ENCODE results near the gene BBS12.

BBS12 gene

DNA sequence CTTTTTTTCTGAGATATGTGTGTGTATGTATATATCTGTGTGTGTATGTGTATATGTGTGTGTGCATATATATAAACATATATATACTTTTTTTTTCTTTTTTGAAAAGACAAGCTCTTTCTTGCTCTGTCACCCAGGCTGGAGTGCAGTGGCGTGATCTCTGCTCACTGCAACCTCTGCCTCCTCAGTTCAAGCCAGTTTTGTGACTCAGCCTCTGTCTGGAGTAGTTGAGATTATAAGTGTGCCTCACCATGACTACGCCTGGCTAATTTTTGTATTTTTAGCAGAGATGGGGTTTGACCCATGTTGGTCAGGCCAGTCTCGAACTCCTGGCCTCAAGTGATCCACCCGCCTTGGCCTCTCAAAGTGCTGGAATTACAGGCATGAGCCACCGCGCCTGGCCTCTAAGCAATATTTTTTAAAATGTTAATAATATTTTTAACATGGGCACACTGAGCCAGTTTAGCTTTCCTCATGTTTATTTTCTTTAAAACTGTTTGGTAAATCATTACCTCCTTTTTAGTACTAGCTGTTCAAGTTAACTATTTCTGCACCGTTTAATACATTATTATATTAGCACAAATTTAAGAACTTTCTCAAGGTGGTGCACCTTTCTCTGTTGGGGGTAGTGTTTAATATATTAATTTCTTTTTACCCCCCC, 33.3 kb downstream of the BBS12 start:
- no peaks in the 10 kb centered on the region for H3K27me3 ChIP-seq (ENCODE audit: insufficient read depth, low read length)
- H3K4me1 ChIP-seq (ENCODE audit: insufficient read depth, low read length), result peaks cover 24% of the 10 kb centered on the region
- no peaks in the 10 kb centered on the region for H3K9me3 ChIP-seq (ENCODE audit: insufficient read depth, low read depth, low read length)
- H3K27ac ChIP-seq (ENCODE audit: low read depth, low read length), result no peak overlapping the region
- WGBS, result 96% methylated on average over 6 of the region's 7 CpGs
- H3K9ac ChIP-seq (ENCODE audit: low read depth, low read length), result no peak overlapping the region
- no peak overlapping the region for H3K4me3 ChIP-seq (ENCODE audit: low read length)
- no peaks in the 10 kb centered on the region for H3K36me3 ChIP-seq (ENCODE audit: insufficient read depth, low read length)

DNA sequence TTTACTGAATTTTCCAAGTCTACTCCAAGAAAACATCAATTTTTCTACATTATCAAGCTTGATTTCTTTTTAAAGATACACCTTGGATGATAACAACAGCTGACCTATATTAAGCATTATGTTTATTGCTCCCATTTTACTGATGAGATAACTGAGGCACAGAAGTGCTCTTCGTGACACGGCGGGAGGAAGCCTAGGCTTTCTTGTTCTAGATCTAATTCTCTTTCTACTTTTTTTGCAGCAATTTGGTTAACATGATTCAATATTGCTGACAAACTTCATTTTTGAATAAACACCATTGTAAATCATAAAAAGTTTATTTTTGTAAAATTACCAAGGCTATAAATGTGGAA, 33.8 kb downstream of the BBS12 start:
- no peak overlapping the region for H3K27ac ChIP-seq (ENCODE audit: low read depth, low read length)
- H3K4me3 ChIP-seq (ENCODE audit: low read length), result no peak overlapping the region
- no peaks in the 10 kb centered on the region for H3K27me3 ChIP-seq (ENCODE audit: insufficient read depth, low read length)
- peaks cover 24% of the 10 kb centered on the region for H3K4me1 ChIP-seq (ENCODE audit: insufficient read depth, low read length)
- 98% methylated on average over 3 of the region's 3 CpGs for WGBS
- H3K36me3 ChIP-seq (ENCODE audit: insufficient read depth, low read length), result no peaks in the 10 kb centered on the region
- H3K9me3 ChIP-seq (ENCODE audit: insufficient read depth, low read depth, low read length), result no peaks in the 10 kb centered on the region
- no peak overlapping the region for H3K9ac ChIP-seq (ENCODE audit: low read depth, low read length)

DNA sequence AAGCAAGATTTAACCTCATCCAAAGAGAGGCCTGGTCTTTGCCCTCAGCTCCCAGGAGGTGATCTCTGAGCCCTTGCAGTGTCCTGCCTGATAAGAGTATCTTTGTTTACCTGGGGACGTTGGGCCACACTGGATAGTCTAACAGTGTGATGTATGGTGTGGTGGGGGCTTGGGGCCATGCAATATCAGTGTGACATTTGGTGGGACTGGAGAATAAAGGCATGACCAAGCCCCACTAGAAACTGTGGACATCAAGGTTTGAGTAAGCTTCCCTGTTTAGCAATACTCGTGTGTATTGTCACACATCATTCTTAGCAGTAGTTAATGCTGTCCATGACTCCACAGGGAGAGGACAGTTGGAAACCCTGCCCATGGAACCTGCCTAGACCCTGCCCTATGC, 34.4 kb downstream of the BBS12 start:
- Histone ChIP-seq H3K36me3 (ENCODE audit: insufficient read depth, low read length) (no peaks in the 10 kb centered on the region), H3K4me3 (ENCODE audit: low read length) (no peak overlapping the region), H3K9me3 (ENCODE audit: insufficient read depth, low read depth, low read length) (no peaks in the 10 kb centered on the region), H3K4me1 (ENCODE audit: insufficient read depth, low read length) (peaks cover 24% of the 10 kb centered on the region), H3K27ac (ENCODE audit: low read depth, low read length) (no peak overlapping the region), H3K9ac (ENCODE audit: low read depth, low read length) (no peak overlapping the region), H3K27me3 (ENCODE audit: insufficient read depth, low read length) (no peaks in the 10 kb centered on the region)
- 77% methylated on average over 2 of the region's 2 CpGs for WGBS

DNA sequence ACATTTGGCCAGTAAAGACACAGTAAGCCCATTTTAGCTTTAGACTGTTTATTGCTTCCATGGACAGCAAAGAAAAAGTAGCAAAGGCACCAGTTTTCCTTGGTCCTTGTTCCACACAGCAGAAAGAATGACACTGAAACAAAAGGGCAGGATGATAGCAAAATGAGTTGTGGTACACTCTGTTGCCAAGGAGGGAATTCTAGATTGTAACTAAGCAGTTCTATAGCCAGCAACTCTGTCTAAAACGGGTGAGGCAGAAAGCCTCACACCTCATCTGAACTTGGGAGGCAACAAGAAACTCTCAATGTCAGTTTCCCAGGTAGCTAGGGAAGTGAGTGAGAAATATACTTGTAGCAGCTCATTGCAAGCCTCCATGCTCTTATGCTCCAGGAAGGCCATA, 39.2 kb downstream of the BBS12 start:
- Histone ChIP-seq H3K27me3 (ENCODE audit: insufficient read depth, low read length) (no peaks in the 10 kb centered on the region), H3K36me3 (ENCODE audit: insufficient read depth, low read length) (no peaks in the 10 kb centered on the region), H3K4me1 (ENCODE audit: insufficient read depth, low read length) (peaks cover 10% of the 10 kb centered on the region; the same call in 1 of the 2 replicates), H3K4me3 (ENCODE audit: low read length) (no peak overlapping the region), H3K27ac (ENCODE audit: low read depth, low read length) (no peak overlapping the region), H3K9ac (ENCODE audit: low read depth, low read length) (no peak overlapping the region), H3K9me3 (ENCODE audit: insufficient read depth, low read depth, low read length) (no peaks in the 10 kb centered on the region)
- WGBS, result 89% methylated on average over 1 of the region's 1 CpG

DNA sequence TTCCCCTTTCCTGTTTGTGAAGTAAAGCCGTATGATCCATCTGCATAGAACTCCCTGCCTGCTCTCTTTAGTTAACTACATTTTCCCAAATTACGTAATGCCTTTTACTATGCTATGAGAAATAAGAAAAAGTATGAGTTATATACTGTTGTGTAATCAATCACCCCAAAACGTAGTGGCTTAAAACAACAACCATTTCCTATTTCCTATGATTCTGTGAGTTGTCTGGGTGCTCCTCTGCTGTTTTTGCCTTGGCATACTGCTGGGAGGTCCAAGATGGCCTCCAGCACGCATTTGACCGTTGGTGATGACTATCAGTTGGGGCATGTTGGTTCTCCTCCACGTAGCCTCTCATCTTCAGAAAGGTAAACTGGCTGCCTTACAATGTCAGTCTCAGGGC, 39.8 kb downstream of the BBS12 start:
- Histone ChIP-seq H3K9ac (ENCODE audit: low read depth, low read length) (no peak overlapping the region), H3K27ac (ENCODE audit: low read depth, low read length) (no peak overlapping the region), H3K4me3 (ENCODE audit: low read length) (no peak overlapping the region), H3K4me1 (ENCODE audit: insufficient read depth, low read length) (peaks cover 15% of the 10 kb centered on the region; the same call in 1 of the 2 replicates), H3K27me3 (ENCODE audit: insufficient read depth, low read length) (no peaks in the 10 kb centered on the region), H3K36me3 (ENCODE audit: insufficient read depth, low read length) (no peaks in the 10 kb centered on the region), H3K9me3 (ENCODE audit: insufficient read depth, low read depth, low read length) (no peaks in the 10 kb centered on the region)
- WGBS, result 82% methylated on average over 5 of the region's 6 CpGs

DNA sequence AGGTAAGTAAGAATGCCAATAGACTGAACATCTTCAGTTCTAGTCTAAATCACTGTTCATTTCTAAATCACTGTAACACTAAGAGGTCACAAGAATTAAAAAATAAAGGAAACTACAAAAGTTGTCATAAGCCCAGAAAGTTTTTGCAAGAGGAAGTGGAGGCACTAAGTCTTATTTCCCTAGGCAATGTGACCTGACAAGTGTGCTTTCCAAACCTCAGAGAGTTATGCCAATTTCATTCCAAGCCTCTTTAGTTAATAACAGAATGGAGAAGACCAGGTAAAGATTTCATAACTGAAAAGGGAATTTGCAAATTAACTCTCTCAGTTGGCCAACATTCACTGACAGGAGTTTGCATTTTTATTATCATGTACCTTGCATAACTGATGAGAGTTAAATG, 40.5 kb downstream of the BBS12 start:
- no peak overlapping the region for H3K27ac ChIP-seq (ENCODE audit: low read depth, low read length)
- no peaks in the 10 kb centered on the region for H3K27me3 ChIP-seq (ENCODE audit: insufficient read depth, low read length)
- no peaks in the 10 kb centered on the region for H3K36me3 ChIP-seq (ENCODE audit: insufficient read depth, low read length)
- peaks cover 15% of the 10 kb centered on the region; the same call in 1 of the 2 replicates for H3K4me1 ChIP-seq (ENCODE audit: insufficient read depth, low read length)
- H3K4me3 ChIP-seq (ENCODE audit: low read length), result no peak overlapping the region
- H3K9me3 ChIP-seq (ENCODE audit: insufficient read depth, low read depth, low read length), result no peaks in the 10 kb centered on the region
- H3K9ac ChIP-seq (ENCODE audit: low read depth, low read length), result no peak overlapping the region

DNA sequence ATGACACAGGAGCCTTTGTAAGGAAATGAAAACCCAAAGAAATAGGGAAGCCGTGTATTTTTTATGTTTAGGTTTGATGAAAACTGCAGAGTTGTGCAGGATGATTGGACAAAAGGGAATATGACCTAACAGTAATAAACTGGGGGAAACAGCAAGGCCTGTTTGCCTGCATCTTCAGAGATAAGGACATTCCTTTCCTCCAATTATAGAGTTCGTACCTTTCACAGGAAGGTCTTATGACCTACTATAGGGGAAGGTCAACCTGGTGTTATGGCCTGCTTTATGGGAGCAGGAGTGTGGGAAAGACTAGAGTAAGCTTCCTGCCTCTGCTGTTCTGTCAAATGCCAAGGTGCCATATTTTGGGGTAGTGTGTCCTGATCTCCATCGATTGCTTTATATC, 42.5 kb downstream of the BBS12 start:
- no peak overlapping the region for H3K4me3 ChIP-seq (ENCODE audit: low read length)
- no peaks in the 10 kb centered on the region for H3K9me3 ChIP-seq (ENCODE audit: insufficient read depth, low read depth, low read length)
- WGBS, result 89% methylated on average over 2 of the region's 3 CpGs
- no peak overlapping the region for H3K27ac ChIP-seq (ENCODE audit: low read depth, low read length)
- no peak overlapping the region for H3K9ac ChIP-seq (ENCODE audit: low read depth, low read length)
- H3K27me3 ChIP-seq (ENCODE audit: insufficient read depth, low read length), result no peaks in the 10 kb centered on the region
- no peaks in the 10 kb centered on the region for H3K36me3 ChIP-seq (ENCODE audit: insufficient read depth, low read length)
- H3K4me1 ChIP-seq (ENCODE audit: insufficient read depth, low read length), result peaks cover 12% of the 10 kb centered on the region

DNA sequence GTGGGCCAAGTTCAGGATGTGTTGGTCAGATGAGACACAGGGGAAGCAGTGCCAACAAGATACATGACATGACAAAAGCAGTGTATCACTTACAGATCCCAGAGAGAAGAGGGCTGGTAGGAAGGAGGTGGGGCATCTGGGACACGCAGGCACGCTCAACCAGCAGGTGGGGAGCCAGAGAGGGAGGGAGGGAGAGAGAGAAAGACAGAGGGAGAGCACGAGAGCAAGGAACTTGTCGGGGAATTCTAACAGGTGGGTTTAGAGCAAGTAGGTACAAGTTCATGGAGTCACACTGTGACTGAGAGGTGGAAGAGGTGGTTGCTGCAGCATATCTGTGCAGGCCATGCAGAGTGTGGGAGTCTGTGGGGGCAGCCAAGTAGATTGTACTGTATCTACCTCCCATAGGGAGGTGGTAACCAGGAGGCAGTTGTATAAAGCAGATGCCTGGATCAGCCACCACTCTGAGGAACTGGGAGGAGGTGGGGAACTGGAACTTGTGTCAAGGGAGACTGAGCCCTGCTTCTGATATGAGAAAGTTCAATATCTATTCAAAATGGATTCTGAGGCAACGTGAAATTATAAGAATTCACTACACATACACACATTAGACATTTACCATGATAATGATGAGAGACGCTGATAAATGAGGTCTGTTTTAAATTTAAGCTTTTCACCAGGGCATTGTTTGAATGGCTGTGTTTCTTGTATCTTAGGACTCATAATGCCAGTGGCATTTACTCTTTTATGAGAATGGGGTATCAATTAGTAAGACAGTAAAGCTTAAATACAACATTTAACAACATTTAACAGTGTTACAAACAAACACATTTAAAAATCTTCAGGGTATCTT, 43.7 kb downstream of the BBS12 start:
- Histone ChIP-seq H3K36me3 (ENCODE audit: insufficient read depth, low read length) (no peaks in the 10 kb centered on the region), H3K4me1 (ENCODE audit: insufficient read depth, low read length) (peaks cover 23% of the 10 kb centered on the region), H3K27me3 (ENCODE audit: insufficient read depth, low read length) (no peaks in the 10 kb centered on the region), H3K27ac (ENCODE audit: low read depth, low read length) (no peak overlapping the region), H3K9me3 (ENCODE audit: insufficient read depth, low read depth, low read length) (no peaks in the 10 kb centered on the region), H3K4me3 (ENCODE audit: low read length) (no peak overlapping the region), H3K9ac (ENCODE audit: low read depth, low read length) (no peak overlapping the region)
- 60% methylated on average over 5 of the region's 6 CpGs for WGBS

DNA sequence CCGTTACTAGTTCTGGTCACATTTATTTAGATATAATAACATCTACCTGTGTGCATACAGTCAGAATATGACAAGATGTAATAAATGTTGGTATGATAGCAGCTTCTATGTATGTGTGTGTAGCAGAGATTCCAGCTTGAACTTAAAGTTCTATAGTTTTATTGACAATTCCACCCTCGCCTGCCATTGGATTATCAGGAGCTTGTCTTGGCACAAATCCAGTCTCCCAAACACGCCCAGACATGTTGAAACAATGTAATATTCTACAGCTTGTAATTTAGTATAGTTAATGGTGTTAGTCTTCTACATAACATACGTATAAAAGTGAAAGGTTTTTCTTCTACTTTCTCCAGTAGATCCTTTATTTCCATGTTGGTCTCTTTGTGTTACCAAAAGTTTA, 44.4 kb downstream of the BBS12 start:
- no peaks in the 10 kb centered on the region for H3K27me3 ChIP-seq (ENCODE audit: insufficient read depth, low read length)
- no peak overlapping the region for H3K4me3 ChIP-seq (ENCODE audit: low read length)
- no peaks in the 10 kb centered on the region for H3K9me3 ChIP-seq (ENCODE audit: insufficient read depth, low read depth, low read length)
- 86% methylated on average over 1 of the region's 4 CpGs for WGBS
- H3K27ac ChIP-seq (ENCODE audit: low read depth, low read length), result no peak overlapping the region
- no peaks in the 10 kb centered on the region for H3K36me3 ChIP-seq (ENCODE audit: insufficient read depth, low read length)
- H3K4me1 ChIP-seq (ENCODE audit: insufficient read depth, low read length), result peaks cover 30% of the 10 kb centered on the region
- H3K9ac ChIP-seq (ENCODE audit: low read depth, low read length), result no peak overlapping the region

DNA sequence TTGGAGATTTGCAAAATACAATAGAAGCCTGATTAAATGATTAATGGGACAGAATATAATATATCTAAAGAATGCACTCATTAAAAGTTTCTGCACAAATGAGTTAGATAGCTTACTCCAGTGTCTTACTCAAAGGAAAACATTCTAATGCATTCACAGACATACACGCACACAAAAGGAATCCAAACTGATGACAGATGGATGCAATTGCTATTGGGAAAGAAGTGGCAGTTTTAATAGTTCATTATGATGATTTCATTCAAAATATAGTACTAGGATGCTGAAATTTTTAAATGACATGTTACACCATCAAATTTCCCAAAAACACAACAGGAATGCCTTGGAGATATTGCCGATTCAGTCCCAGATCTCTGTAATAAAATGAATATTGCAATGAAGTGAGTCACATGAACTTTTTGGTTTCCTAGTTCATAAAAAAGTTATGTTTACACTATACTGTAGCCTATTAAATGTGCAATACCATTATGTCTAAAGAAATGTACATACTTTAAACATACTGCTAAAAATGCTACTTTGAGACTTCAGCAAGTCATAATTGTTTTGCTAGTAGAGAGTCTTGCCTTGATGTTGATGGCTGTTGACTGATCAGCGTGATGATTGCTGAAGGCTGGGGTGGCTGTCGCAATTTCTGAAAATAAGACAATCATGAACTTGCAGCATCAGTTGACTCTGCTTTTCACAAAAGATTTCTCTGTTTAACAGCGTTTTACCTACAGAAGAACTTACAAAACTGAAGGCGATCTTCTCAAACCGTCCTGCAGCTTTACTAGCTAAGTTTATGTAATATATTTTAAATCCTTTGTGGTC, 45.6 kb downstream of the BBS12 start:
- no peaks in the 10 kb centered on the region for H3K36me3 ChIP-seq (ENCODE audit: insufficient read depth, low read length)
- 96% methylated on average over 6 of the region's 7 CpGs for WGBS
- no peak overlapping the region for H3K27ac ChIP-seq (ENCODE audit: low read depth, low read length)
- no peaks in the 10 kb centered on the region for H3K9me3 ChIP-seq (ENCODE audit: insufficient read depth, low read depth, low read length)
- H3K4me1 ChIP-seq (ENCODE audit: insufficient read depth, low read length), result peaks cover 37% of the 10 kb centered on the region
- no peaks in the 10 kb centered on the region for H3K27me3 ChIP-seq (ENCODE audit: insufficient read depth, low read length)
- H3K9ac ChIP-seq (ENCODE audit: low read depth, low read length), result no peak overlapping the region
- no peak overlapping the region for H3K4me3 ChIP-seq (ENCODE audit: low read length)

DNA sequence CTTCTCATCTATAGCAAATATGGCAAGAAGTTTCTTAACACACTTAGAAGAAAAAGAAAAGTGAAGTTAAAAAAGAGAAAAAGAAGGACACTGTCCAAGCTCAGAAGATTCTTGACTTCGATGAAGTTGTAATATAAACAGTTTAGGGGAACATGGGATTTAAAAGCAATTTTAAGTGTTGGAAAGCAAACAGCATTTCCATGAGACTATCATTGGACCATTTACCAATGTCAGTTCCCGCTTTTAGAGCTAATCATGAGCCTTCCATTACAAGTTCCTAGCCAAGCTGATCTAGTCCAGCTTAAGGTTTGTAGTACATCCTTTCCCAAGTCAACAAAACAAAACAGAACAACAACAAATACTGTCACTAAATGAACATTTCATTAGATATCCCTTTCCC, 49.0 kb downstream of the BBS12 start:
- no peak overlapping the region for H3K9ac ChIP-seq (ENCODE audit: low read depth, low read length)
- H3K27me3 ChIP-seq (ENCODE audit: insufficient read depth, low read length), result no peaks in the 10 kb centered on the region
- no peak overlapping the region for H3K4me3 ChIP-seq (ENCODE audit: low read length)
- no peaks in the 10 kb centered on the region for H3K36me3 ChIP-seq (ENCODE audit: insufficient read depth, low read length)
- H3K27ac ChIP-seq (ENCODE audit: low read depth, low read length), result peak overlapping the region; percentile 98
- H3K9me3 ChIP-seq (ENCODE audit: insufficient read depth, low read depth, low read length), result no peaks in the 10 kb centered on the region
- peaks cover 50% of the 10 kb centered on the region for H3K4me1 ChIP-seq (ENCODE audit: insufficient read depth, low read length)
- 92% methylated on average over 2 of the region's 2 CpGs for WGBS
